Right ventricle myocardium superior (tissue), 1 donor: ENCODE measurements around the gene HES2. TPM values are rescaled to one million over a fixed set of nuclear protein-coding genes. Genes with fewer than 3 reads are reported as not detected.
A peak's percentile ranks its signal among the peaks of the same experiment; 100 is the strongest.

ENCODE experiments used
- ATAC-seq: fragments of 200-7000 bp; cut with Tn5 transposase; one replicate; pipeline ENCODE4 v1.9.1; 2020; ENCODE audit warnings: mild to moderate bottlenecking; ENCODE audit not compliant: poor library complexity
- DNase-seq: peaks from one replicate; pipeline ENCODE4 v3.0.0-alpha.2; 2020
- intact Hi-C: fragments of 100-400 bp; cut with DNase I; formaldehyde crosslinking; loops from one replicate; pipeline ENCODE4 v1.11.2; 2022
- long read RNA-seq: library from polyadenylated mRNA; unstranded; transcript quantifications from one replicate; pipeline ENCODE4 v2.0.0, GENCODE V29; 2021
- total RNA-seq: library from RNA; stranded (reverse); fragmentation: NEBNext Ultra II Directional; extraction: Animal tissue kit (Norgen Biotek cat#: 25700); gene quantifications from one replicate; pipeline ENCODE4 v1.2.1, GENCODE V29; 2021
- donor health status: DM: no; HTN: yes; CAD: no; lungs with severe emphysema.

Gene HES2
- total RNA-seq: not detected
- long read RNA-seq: 0 reads

GRCh38 chr1:6419804-6420453 is at the start of gene HES2:
HES2 (minus strand) TSS chr1:6419919; CDS start chr1:6419820, 99 bp downstream.
- DNase-seq (no peak), ATAC-seq (peak; percentile 40)
- intact Hi-C loops: no loop called here

GRCh38 chr1:6468729-6469461 is 49.2 kb upstream of the HES2 start:
- DNase-seq (no peak), ATAC-seq (no peak)
- intact Hi-C loops: no loop called here

- ATAC-seq (no peak), DNase-seq (no peak)
- intact Hi-C loops: no loop called here
Measured at GRCh38 chr1:6467744-6468688, 48.3 kb upstream of the HES2 start.

- ATAC-seq: no peak
Measured at GRCh38 chr1:6467224-6467623, 47.5 kb upstream of the HES2 start.

GRCh38 chr1:6466751-6467150 is 47.0 kb upstream of the HES2 start:
- intact Hi-C loops: no loop called here
- ATAC-seq (no peak), DNase-seq (no peak)

More at GRCh38 chr1:6467224-6467623, 47.5 kb upstream of the HES2 start:
- no peak for DNase-seq
- intact Hi-C loops: no loop called here

GRCh38 chr1:6466023-6466422 is 46.3 kb upstream of the HES2 start, which contains the start of gene TNFRSF25:
TNFRSF25 (minus strand) TSS chr1:6466173; CDS start chr1:6466107, 66 bp downstream.
- no peak for ATAC-seq
- DNase-seq: no peak
- intact Hi-C loops: no loop called here

- intact Hi-C loops: no loop called here
- DNase-seq (no peak), ATAC-seq (no peak)
Measured at GRCh38 chr1:6465461-6466005, 45.8 kb upstream of the HES2 start.

- intact Hi-C loops: no loop called here
- no peak for DNase-seq
- no peak for ATAC-seq
Measured at GRCh38 chr1:6464915-6465314, 45.2 kb upstream of the HES2 start.

- DNase-seq: peak; percentile 85
- peak; percentile 79 for ATAC-seq
- intact Hi-C loops: no loop called here
Measured at GRCh38 chr1:6464514-6464836, 44.8 kb upstream of the HES2 start.

GRCh38 chr1:6463120-6463412 is 43.3 kb upstream of the HES2 start:
- intact Hi-C loops: no loop called here
- DNase-seq (no peak), ATAC-seq (no peak)

- DNase-seq: no peak
Measured at GRCh38 chr1:6462412-6463119, 42.8 kb upstream of the HES2 start.

GRCh38 chr1:6461538-6462411 is 42.1 kb upstream of the HES2 start:
- ATAC-seq: no peak
- intact Hi-C loops: no loop called here

More at GRCh38 chr1:6462412-6463119, 42.8 kb upstream of the HES2 start:
- ATAC-seq: no peak
- intact Hi-C loops: no loop called here

GRCh38 chr1:6461051-6461530 is 41.4 kb upstream of the HES2 start:
- intact Hi-C loops: no loop called here
- peak; percentile 9 for ATAC-seq
- no peak for DNase-seq

More at GRCh38 chr1:6461538-6462411, 42.1 kb upstream of the HES2 start:
- no peak for DNase-seq

- ATAC-seq (peak; percentile 10), DNase-seq (no peak)
- intact Hi-C loops: no loop called here
Measured at GRCh38 chr1:6460301-6461050, 40.8 kb upstream of the HES2 start.

GRCh38 chr1:6459850-6460265 is 40.1 kb upstream of the HES2 start:
- peak; percentile 14 for ATAC-seq
- DNase-seq: no peak
- intact Hi-C loops: no loop called here

- intact Hi-C loops: no loop called here
- ATAC-seq (no peak), DNase-seq (no peak)
Measured at GRCh38 chr1:6456800-6457466, 37.2 kb upstream of the HES2 start.
